NCI-H1436 treated with DMSO at 0.1 percent for 48 hours (cell line): ENCODE results near the gene RERE.
"Not testable (repeated sequence)": the region's sequence is repeated elsewhere in the genome, so short reads cannot be mapped to it uniquely, and the experiment has no call there.

ENCODE experiments used
- DNase-seq: peaks from one replicate; lab custom pipeline; 2025; lab: John Stamatoyannopoulos, UW

RERE gene

GRCh38 chr1:8752411-8752810 is 65.0 kb downstream of the RERE start:
- DNase-seq = no peak

DNA sequence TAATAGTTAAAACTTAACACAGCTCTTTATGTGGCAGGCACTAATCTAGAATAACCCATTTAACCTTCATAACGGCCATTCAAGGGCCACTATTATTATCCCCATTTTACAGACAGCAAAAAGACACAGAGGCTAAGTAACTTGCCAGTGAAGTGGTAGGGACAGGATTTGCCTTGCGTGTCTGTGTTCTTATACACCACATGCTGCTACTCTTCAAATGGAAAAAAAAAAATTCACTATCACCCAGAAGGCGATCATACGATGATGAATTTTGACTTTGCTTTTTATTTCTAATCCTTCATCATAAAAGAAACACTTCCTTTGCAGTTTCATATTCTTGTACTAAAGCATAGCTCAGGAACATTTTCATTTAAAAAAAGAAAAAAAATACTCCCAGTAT is 65.5 kb downstream of the RERE start:
- no peak for DNase-seq

- DNase-seq = no peak
These were observed 69.3 kb downstream of the RERE start for GRCh38 chr1:8747879-8748825.

GRCh38 chr1:8746554-8746953 is 70.9 kb downstream of the RERE start:
- DNase-seq = no peak

DNA sequence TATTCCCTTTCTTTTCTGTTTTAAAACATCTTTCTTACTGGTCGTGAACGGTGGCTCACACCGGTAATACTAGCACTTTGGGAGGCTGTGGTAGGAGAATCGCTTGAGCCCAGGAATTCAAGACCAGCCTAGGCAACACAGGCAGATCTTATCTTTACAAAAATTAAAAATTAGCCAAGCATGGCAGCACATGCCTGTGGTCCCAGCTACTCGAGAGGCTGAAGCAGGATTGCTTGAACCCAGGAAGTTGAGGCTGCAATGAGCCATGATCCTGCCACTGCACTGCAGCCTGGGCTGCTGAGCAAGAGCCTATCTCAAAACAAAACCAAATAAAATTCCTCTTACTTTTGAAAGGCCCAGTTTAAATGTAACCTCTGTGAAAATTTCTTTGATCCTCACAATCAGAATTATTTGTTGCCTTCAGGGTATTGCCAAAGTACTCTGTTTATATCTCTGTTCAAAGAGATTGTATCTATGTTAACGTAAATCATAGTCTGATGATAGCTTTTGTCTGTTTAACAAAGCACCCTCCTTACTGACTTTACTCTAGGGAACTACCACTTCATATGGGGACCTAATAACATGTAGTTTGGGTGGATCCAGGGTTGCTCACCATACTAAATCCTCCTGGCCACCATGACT is 71.6 kb downstream of the RERE start:
- no peak for DNase-seq

- no peak for DNase-seq
These were observed 72.1 kb downstream of the RERE start for GRCh38 chr1:8745346-8745745.

- no peak for DNase-seq
These were observed 75.2 kb downstream of the RERE start for GRCh38 chr1:8742022-8742924.

DNA sequence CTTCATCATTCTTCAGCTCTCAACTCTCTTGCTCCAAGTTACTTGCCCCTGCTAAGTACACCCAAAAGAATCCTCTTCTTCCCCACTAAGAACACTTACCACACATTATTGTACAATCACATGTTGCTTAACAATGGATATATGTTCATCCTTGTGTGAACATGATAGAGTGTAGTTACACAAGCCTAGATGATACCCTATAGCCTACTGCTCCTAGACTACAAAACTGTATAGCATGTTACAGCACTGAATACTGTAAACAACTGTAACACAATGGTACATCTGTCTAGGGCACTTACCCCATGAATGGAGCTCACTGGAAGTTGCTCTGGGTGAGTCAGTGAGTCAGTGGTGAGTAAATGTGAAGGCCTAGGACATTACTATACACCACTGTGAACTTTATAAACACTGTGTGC is 77.4 kb downstream of the RERE start:
- no peak for DNase-seq

DNA sequence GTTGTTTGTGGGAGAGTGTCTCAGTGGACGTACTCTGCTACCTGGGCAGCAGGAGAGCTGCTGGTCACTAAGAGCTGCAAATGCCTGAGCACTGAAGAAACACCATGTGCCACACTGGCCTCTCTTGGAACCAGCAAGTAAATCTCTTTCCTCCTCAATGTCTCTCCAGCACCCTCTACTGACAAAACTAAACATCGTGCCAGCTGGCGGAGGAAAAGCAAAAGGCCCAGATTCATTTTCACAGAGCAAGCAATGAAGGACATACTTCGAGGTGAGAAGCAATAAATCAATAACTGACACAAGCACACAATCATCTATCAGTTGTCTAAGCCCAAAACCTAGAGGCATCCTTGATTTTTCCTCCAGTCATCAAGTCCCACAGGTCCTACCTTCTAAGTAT is 78.1 kb downstream of the RERE start:
- no peak for DNase-seq

GRCh38 chr1:8736927-8737326 is 80.5 kb downstream of the RERE start:
- no peak for DNase-seq

DNA sequence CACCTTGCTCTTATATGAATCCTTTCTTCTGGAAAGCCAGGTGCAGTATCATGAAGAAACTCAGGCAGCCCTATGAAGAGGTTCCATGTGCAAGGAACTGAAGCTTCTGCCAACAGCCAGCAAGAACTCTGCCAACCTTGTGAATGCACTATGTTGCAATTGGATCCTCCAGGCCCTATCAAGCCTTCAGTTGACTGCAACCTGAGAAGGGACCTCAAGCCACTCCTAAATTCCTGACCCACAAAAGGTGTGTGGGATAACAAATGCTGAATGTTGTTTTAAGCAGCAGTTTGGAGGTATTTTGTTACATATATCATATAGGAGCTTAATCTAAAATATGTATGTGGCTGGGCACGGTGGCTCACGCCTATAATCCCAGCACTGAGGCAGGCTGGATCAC is 84.0 kb downstream of the RERE start:
- DNase-seq = no peak

- no peak for DNase-seq
These were observed 86.3 kb downstream of the RERE start for GRCh38 chr1:8731162-8731561.

- no peak for DNase-seq
These were observed 89.0 kb downstream of the RERE start for GRCh38 chr1:8728464-8728863.

DNA sequence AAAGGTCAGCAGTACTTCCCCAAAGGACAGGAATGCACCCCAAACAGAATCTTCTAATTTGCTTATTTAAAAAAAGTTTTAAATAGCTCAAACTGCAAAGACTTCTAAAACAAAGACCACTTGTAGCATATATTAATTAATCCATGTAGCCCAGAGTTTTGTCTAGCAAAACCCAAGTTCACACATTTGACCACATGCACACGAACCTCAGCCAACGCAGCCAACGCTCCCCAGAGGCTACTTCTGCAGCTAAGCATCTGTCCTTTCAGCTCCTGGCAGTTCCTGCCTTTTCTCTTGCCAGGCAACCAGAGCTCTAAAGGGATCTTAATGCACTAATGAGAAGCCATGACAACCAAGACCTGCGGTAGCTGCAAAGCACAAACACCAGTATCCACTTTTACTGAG is 89.6 kb downstream of the RERE start:
- DNase-seq = no peak

DNA sequence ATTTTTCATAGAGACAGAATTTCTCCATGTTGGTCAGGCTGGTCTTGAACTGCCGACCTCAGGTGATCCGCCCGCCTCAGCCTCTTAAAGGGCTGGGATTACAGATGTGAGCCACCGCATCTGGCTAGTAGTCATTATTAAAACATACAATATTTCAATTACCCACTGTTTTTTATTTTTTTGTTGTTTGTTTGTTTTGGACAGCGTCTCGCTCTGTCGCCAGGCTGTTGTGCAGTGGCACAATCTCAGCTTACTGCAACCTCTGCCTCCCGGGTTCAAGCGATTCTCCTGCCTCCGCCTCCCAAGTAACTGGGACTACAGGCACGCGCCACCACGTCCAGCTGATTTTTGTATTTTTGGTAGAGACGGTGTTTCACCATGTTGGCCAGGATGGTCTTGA is 90.1 kb downstream of the RERE start:
- DNase-seq = not testable (repeated sequence)

GRCh38 chr1:8726801-8727186 is 90.6 kb downstream of the RERE start:
- DNase-seq = not testable (repeated sequence)

DNA sequence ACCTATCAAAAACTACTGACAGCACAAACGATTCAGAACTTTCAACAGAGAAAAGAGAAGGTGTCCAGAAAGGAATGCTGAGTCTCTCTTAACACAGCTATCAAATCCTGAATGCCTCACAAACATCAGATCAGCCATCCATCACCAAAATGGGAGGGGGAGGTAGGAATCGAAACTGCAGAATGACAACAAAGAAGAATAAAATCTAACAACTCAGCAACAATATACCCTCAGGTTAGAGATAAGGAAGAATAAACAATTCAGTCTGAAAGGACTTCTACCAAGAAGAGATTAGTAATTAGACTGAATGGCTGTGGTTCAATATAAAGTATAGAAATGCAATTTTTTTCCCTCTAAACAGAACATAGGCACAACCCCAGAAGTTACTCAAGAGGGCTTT is 94.4 kb downstream of the RERE start:
- DNase-seq = no peak

GRCh38 chr1:8722366-8722765 is 95.1 kb downstream of the RERE start:
- DNase-seq = no peak

- DNase-seq = no peak
These were observed 95.6 kb downstream of the RERE start for GRCh38 chr1:8721679-8722324.

DNA sequence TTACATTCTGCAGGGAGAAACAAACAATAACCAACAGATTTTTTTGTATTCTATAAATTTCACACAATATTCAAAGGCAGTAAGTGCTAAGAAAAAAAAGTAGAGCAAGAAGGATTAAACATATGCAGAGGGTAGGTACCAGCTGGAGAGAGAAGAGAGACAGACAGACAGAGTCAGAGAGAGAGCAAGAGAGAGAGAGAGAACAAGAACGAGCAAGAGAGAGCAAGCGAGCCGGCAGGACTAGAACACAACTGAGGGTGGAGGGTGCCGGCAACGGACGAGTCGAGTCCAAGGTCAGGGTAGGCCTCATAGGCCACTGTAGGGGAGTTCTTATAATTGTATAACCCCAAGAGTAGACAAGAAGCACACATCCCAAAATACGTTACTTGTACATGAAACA is 97.1 kb downstream of the RERE start:
- DNase-seq = no peak

DNA sequence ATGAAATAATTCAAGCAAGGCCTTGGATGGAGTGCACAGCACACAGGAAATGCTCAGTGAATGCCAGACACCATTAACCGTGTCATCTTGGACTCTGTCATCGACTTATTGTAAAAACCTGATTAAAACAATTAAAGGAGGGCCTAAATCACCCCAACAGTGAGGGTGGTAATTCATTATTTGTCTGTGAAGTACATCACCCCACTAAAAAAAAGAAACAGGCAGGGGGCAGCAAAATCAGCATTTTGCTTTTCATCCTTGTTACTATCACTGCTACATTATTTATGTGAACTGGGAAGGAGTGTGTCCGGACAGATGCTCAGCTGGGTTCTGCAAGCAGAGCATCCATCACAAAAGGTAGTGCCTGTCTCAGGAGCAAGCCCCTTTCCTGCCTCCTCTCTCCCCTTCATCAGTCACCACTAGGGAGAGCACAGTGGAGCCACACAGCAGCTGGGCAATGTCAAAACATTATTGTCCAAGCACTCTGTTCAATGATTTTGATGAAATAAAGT is 98.5 kb downstream of the RERE start:
- DNase-seq = no peak

DNA sequence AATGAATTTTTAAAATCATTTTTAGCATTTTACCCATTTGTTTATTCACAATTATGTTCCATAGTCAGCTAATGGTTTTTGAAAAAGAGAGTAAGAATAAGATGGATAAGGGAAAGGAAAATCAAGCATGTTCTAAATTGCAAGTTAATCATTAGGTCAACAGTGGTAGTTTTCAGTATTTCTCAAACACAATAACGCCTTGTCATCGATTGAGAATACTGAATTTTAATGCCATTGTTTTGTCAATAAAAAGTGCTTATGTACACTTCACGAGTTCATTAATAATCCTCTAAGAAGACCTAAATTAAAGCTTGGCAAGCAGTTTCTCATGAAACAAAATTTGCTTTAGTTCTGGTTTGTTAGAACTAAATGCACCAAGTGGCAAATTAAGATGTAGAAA is 100.3 kb downstream of the RERE start:
- no peak for DNase-seq
